ENCODE measurements around the gene KDM7A. TPM values are rescaled to one million over a fixed set of nuclear protein-coding genes. Genes with fewer than 3 reads are reported as not detected.

KDM7A gene
- total RNA-seq, 6 experiments from 2014 or later, result 0.97 to 2.2 (median 1.2) TPM

GRCh38 chr7:140054751-140055150 is 122.0 kb downstream of the KDM7A start:
- Mint-ChIP-seq H3K9me3 (no peaks in the 10 kb centered on the region), H3K27ac (no peak overlapping the region), H3K4me1 (ENCODE audit: low read depth) (peaks cover 32% of the 10 kb centered on the region), H3K4me3 (no peak overlapping the region), H3K36me3 (ENCODE audit: low read depth) (peaks cover 27% of the 10 kb centered on the region), H3K27me3 (ENCODE audit: insufficient read depth) (no peaks in the 10 kb centered on the region; the same call in 1 of the 2 replicates)
- no peak for TF ChIP-seq CTCF (IDR thresholded peaks at IDR 0.05)
- DNase-seq, result no peak

- no peak overlapping the region for H3K27ac Mint-ChIP-seq
- TF ChIP-seq CTCF (IDR thresholded peaks at IDR 0.05), result no peak
- peaks cover 26% of the 10 kb centered on the region for H3K4me1 Mint-ChIP-seq (ENCODE audit: low read depth)
- H3K9me3 Mint-ChIP-seq, result no peaks in the 10 kb centered on the region
- DNase-seq, result no peak
- no peak overlapping the region for H3K4me3 Mint-ChIP-seq
- peaks cover 27% of the 10 kb centered on the region for H3K36me3 Mint-ChIP-seq (ENCODE audit: low read depth)
- H3K27me3 Mint-ChIP-seq (ENCODE audit: insufficient read depth), result no peaks in the 10 kb centered on the region; the same call in 1 of the 2 replicates
These were observed 122.8 kb downstream of the KDM7A start for GRCh38 chr7:140053812-140054539.

- TF ChIP-seq CTCF (IDR thresholded peaks at IDR 0.05), result no peak
- Mint-ChIP-seq H3K4me3 (no peak overlapping the region), H3K27ac (no peak overlapping the region), H3K27me3 (ENCODE audit: insufficient read depth) (no peaks in the 10 kb centered on the region; the same call in 1 of the 2 replicates), H3K9me3 (no peaks in the 10 kb centered on the region), H3K4me1 (ENCODE audit: low read depth) (peaks cover 7% of the 10 kb centered on the region; the same call in 1 of the 2 replicates), H3K36me3 (ENCODE audit: low read depth) (peaks cover 15% of the 10 kb centered on the region; the same call in 1 of the 2 replicates)
- DNase-seq, result no peak
These were observed 125.0 kb downstream of the KDM7A start for GRCh38 chr7:140051820-140052219.

- DNase-seq, result no peak
- peaks cover 10% of the 10 kb centered on the region; the same call in 1 of the 2 replicates for H3K36me3 Mint-ChIP-seq (ENCODE audit: low read depth)
- peaks cover 7% of the 10 kb centered on the region; the same call in 1 of the 2 replicates for H3K4me1 Mint-ChIP-seq (ENCODE audit: low read depth)
- H3K27ac Mint-ChIP-seq, result no peak overlapping the region
- H3K27me3 Mint-ChIP-seq (ENCODE audit: insufficient read depth), result no peaks in the 10 kb centered on the region
- no peak for TF ChIP-seq CTCF (IDR thresholded peaks at IDR 0.05)
- H3K4me3 Mint-ChIP-seq, result no peak overlapping the region
- no peaks in the 10 kb centered on the region for H3K9me3 Mint-ChIP-seq
These were observed 126.7 kb downstream of the KDM7A start for GRCh38 chr7:140050100-140050499.

- no peaks in the 10 kb centered on the region for H3K27me3 Mint-ChIP-seq (ENCODE audit: insufficient read depth)
- DNase-seq, result no peak
- no peaks in the 10 kb centered on the region for H3K9me3 Mint-ChIP-seq
- H3K36me3 Mint-ChIP-seq (ENCODE audit: low read depth), result peaks cover 10% of the 10 kb centered on the region; the same call in 1 of the 2 replicates
- no peak overlapping the region for H3K4me3 Mint-ChIP-seq
- peaks cover 7% of the 10 kb centered on the region; the same call in 1 of the 2 replicates for H3K4me1 Mint-ChIP-seq (ENCODE audit: low read depth)
- TF ChIP-seq CTCF (IDR thresholded peaks at IDR 0.05), result no peak
- H3K27ac Mint-ChIP-seq, result no peak overlapping the region
These were observed 127.3 kb downstream of the KDM7A start for GRCh38 chr7:140049339-140050024.
